Measurements from ENCODE around the gene AK4.
A peak's percentile ranks its signal among the peaks of the same experiment; 100 is the strongest.
"Not testable (repeated sequence)": the region's sequence is repeated elsewhere in the genome, so short reads cannot be mapped to it uniquely, and the experiment has no call there.

AK4 gene

GRCh38 chr1:65114322-65114721 lies 33.7 kb upstream of the AK4 start:
- TF ChIP-seq ZFHX2 (tag by site-specific recombination; conservative IDR thresholded peaks at IDR 0.05) = peak; percentile 32
- peak; percentile 31; the same call in 1 of the 2 replicates for TF ChIP-seq ZNF335 (tag by site-specific recombination; conservative IDR thresholded peaks at IDR 0.05)
- TF ChIP-seq ZNF660 (tag by site-specific recombination; IDR thresholded peaks at IDR 0.05) = peak; percentile 77
- TF ChIP-seq PRDM6 (tag by site-specific recombination; IDR thresholded peaks at IDR 0.05) = peak; percentile 72
- TF ChIP-seq ZNF404 (tag by site-specific recombination; IDR thresholded peaks at IDR 0.05) = no peak
- TF ChIP-seq ZBTB17 (tag by site-specific recombination; IDR thresholded peaks at IDR 0.05) = peak; percentile 57
- no peak for TF ChIP-seq ELK4 (IDR thresholded peaks at IDR 0.05; ENCODE audit: borderline replicate concordance, low read depth, low read length)
- Histone ChIP-seq H3K4me3 (ENCODE audit: low read depth, low read length) (no peak overlapping the region), H3K36me3 (ENCODE audit: control insufficient read depth in 2 of 2, insufficient read depth in 1 of 2, low read length in 2 of 2) (no peaks in the 10 kb centered on the region), H3K9me3 (ENCODE audit: control insufficient read depth, insufficient read depth, low read depth, low read length) (no peaks in the 10 kb centered on the region), H3K4me1 (ENCODE audit: control insufficient read depth, insufficient read depth, low read length) (0 out of 2 replicates have a peak, but pooled peaks cover 2% of the 10 kb centered on the region), H3K27ac (ENCODE audit: extremely low read depth, low read depth, low read length) (no peak overlapping the region)
- ChIA-PET CTCF (no interaction called here), POLR2A (no interaction called here)

GRCh38 chr1:65119951-65120350 lies 28.1 kb upstream of the AK4 start:
- Histone ChIP-seq H3K36me3 (ENCODE audit: control insufficient read depth in 2 of 2, insufficient read depth in 1 of 2, low read length in 2 of 2) (no peaks in the 10 kb centered on the region), H3K27ac (ENCODE audit: extremely low read depth, low read depth, low read length) (no peak overlapping the region), H3K4me1 (ENCODE audit: control insufficient read depth, insufficient read depth, low read length) (no peaks in the 10 kb centered on the region), H3K9me3 (ENCODE audit: control insufficient read depth, insufficient read depth, low read depth, low read length) (no peaks in the 10 kb centered on the region), H3K4me3 (ENCODE audit: low read depth, low read length) (no peak overlapping the region)
- TF ChIP-seq GLI4 (tag by site-specific recombination; IDR thresholded peaks at IDR 0.05) (no peak), KLF8 (tag by site-specific recombination; IDR thresholded peaks at IDR 0.05) (no peak)
- ChIA-PET CTCF (interaction anchor here (0.7 kb wide), 1 partner anchor 48 kb away, joined by 3 read pairs; no protein-coding TSS in a partner anchor), POLR2A (no interaction called here)

GRCh38 chr1:65129104-65129503 lies 18.9 kb upstream of the AK4 start:
- POLR2A ChIA-PET; H3K4me3 ChIP-seq (ENCODE audit: low read depth, low read length); H3K36me3 ChIP-seq (ENCODE audit: control insufficient read depth in 2 of 2, insufficient read depth in 1 of 2, low read length in 2 of 2); H3K9me3 ChIP-seq (ENCODE audit: control insufficient read depth, insufficient read depth, low read depth, low read length); H3K4me1 ChIP-seq (ENCODE audit: control insufficient read depth, insufficient read depth, low read length); H3K27ac ChIP-seq (ENCODE audit: extremely low read depth, low read depth, low read length): not testable (repeated sequence)
- CTCF ChIA-PET = interaction anchor here (0.6 to 1.0 kb wide), 2 partner anchors 302 to 1289 kb away, joined by 3 read pairs; no protein-coding TSS in a partner anchor
- TF ChIP-seq GLIS1 (tag by site-specific recombination; IDR thresholded peaks at IDR 0.05) = peak; percentile 28

- no peak overlapping the region for H3K4me3 ChIP-seq (ENCODE audit: low read depth, low read length)
- no peaks in the 10 kb centered on the region for H3K36me3 ChIP-seq (ENCODE audit: control insufficient read depth in 2 of 2, insufficient read depth in 1 of 2, low read length in 2 of 2)
- no peak overlapping the region for H3K27ac ChIP-seq (ENCODE audit: extremely low read depth, low read depth, low read length)
- no peaks in the 10 kb centered on the region for H3K9me3 ChIP-seq (ENCODE audit: control insufficient read depth, insufficient read depth, low read depth, low read length)
- H3K4me1 ChIP-seq (ENCODE audit: control insufficient read depth, insufficient read depth, low read length) = no peaks in the 10 kb centered on the region
- CTCF ChIA-PET = no interaction called here
- TF ChIP-seq ZNF600 (tag by site-specific recombination; IDR thresholded peaks at IDR 0.05) = no peak
- TF ChIP-seq ZNF391 (tag by site-specific recombination; IDR thresholded peaks at IDR 0.05; ENCODE audit: borderline replicate concordance, low read depth) = no peak
- TF ChIP-seq ZIC2 (tag by site-specific recombination; IDR thresholded peaks at IDR 0.05) = no peak
- TF ChIP-seq GLI4 (tag by site-specific recombination; IDR thresholded peaks at IDR 0.05) = no peak
- TF ChIP-seq ZNF664 (tag by site-specific recombination; IDR thresholded peaks at IDR 0.05) = no peak
- TF ChIP-seq ZNF658 (tag by site-specific recombination; IDR thresholded peaks at IDR 0.05) = no peak
- no peak for TF ChIP-seq ZNF2 (tag by site-specific recombination; IDR thresholded peaks at IDR 0.05)
- POLR2A ChIA-PET = no interaction called here
Measured at GRCh38 chr1:65138524-65138923, 9.5 kb upstream of the AK4 start.

DNA sequence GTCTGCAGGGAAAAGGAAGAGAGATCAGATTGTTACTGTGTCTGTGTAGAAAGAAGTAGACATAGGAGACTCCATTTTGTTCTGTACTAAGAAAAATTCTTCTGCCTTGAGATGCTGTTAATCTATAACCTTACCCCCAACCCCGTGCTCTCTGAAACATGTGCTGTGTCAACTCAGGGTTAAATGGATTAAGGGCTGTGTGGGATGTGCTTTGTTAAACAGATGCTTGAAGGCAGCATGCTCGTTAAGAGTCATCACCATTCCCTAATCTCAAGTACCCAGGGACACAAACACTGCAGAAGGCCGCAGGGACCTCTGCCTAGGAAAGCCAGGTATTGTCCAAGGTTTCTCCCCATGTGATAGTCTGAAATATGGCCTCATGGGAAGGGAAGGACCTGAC lies 8.2 kb upstream of the AK4 start:
- POLR2A ChIA-PET; H3K4me3 ChIP-seq (ENCODE audit: low read depth, low read length); H3K9me3 ChIP-seq (ENCODE audit: control insufficient read depth, insufficient read depth, low read depth, low read length); CTCF ChIA-PET; H3K36me3 ChIP-seq (ENCODE audit: control insufficient read depth in 2 of 2, insufficient read depth in 1 of 2, low read length in 2 of 2); H3K4me1 ChIP-seq (ENCODE audit: control insufficient read depth, insufficient read depth, low read length); H3K27ac ChIP-seq (ENCODE audit: extremely low read depth, low read depth, low read length): not testable (repeated sequence)

Data from HEK293 (cell line).